SU-DHL-6 (cell line): ENCODE data around the gene TBC1D22A.

Experiments
- H2AFZ ChIP-seq: fragments of 200-600 bp; sonication (generic); 2 replicates; pipeline ENCODE4 v1.6.1; 2014; ENCODE audit warnings: low read depth, mild to moderate bottlenecking, moderate library complexity, mixed read lengths, antibody characterized with exemption, low read length; ENCODE audit not compliant: severe bottlenecking
- H3F3A ChIP-seq: fragments of 200-600 bp; shearing (Covaris generic); 2 replicates; pipeline ENCODE4 v1.6.0; 2016; ENCODE audit warnings: antibody characterized with exemption, mild to moderate bottlenecking; ENCODE audit not compliant: insufficient read depth
- H3K27ac ChIP-seq: fragments of 200-600 bp; sonication (generic); 2 replicates; pipeline ENCODE4 v1.5.1; 2016; ENCODE audit warnings: low read depth, mild to moderate bottlenecking, low read length, moderate library complexity, mixed read lengths
- H3K27me3 ChIP-seq: fragments of 200-600 bp; sonication (generic), shearing (Covaris generic); 2 replicates; pipeline ENCODE4 v1.6.0; 2014; ENCODE audit warnings: mild to moderate bottlenecking, low read length
- H3K36me3 ChIP-seq: fragments of 200-600 bp; sonication (generic); 2 replicates; pipeline ENCODE4 v1.6.1; 2014; ENCODE audit warnings: mild to moderate bottlenecking, low read length, mixed read lengths
- H3K4me2 ChIP-seq: fragments of 300-600, 200-600 bp; shearing (Covaris generic), sonication (generic); 2 replicates; pipeline ENCODE4 v1.6.0; 2014; ENCODE audit warnings: low read length, low read depth, mild to moderate bottlenecking; ENCODE audit not compliant: poor library complexity, severe bottlenecking
- H3K4me3 ChIP-seq: fragments of 200-600 bp; sonication (generic); 2 replicates; pipeline ENCODE4 v1.5.1; 2014; ENCODE audit warnings: antibody characterized with exemption, low read length, mild to moderate bottlenecking, mixed read lengths; ENCODE audit not compliant: insufficient read depth, poor library complexity, severe bottlenecking
- H3K79me2 ChIP-seq: fragments of 200-600 bp; sonication (generic); 2 replicates; pipeline ENCODE4 v1.6.1; 2014; ENCODE audit warnings: mild to moderate bottlenecking, low read length, moderate library complexity; ENCODE audit not compliant: insufficient read depth
- H3K9ac ChIP-seq: fragments of 200-600 bp; sonication (generic); 2 replicates; pipeline ENCODE4 v1.7.0; 2014; ENCODE audit warnings: mild to moderate bottlenecking, low read length
- H3K9me2 ChIP-seq: fragments of 200-600 bp; sonication (generic); replicated peaks from 2 replicates; pipeline ENCODE4 v1.6.1; 2014; ENCODE audit warnings: low read length; ENCODE audit not compliant: insufficient read depth
- H3K9me3 ChIP-seq: fragments of 200-600 bp; sonication (generic); 2 replicates; pipeline ENCODE4 v1.6.1; 2014; ENCODE audit warnings: low read length, mixed read lengths; ENCODE audit not compliant: insufficient read depth
- H4K20me1 ChIP-seq: fragments of 200-600 bp; sonication (generic); 2 replicates; pipeline ENCODE4 v1.6.1; 2014; ENCODE audit warnings: low read depth, mild to moderate bottlenecking, antibody characterized with exemption, low read length, moderate library complexity, mixed read lengths
- CTCF ChIP-seq: fragments of 200-600 bp; sonication (generic); IDR thresholded peaks from one replicate; pipeline ENCODE4 v1.5.1; 2017; ENCODE audit warnings: antibody characterized with exemption, mild to moderate bottlenecking, low read length, moderate library complexity; ENCODE audit not compliant: insufficient read depth, poor library complexity, severe bottlenecking
- EZH2phosphoT487 ChIP-seq: fragments of 200-600 bp; sonication (generic), shearing (Covaris generic); conservative IDR thresholded peaks from 2 replicates; pipeline ENCODE4 v1.6.1; 2018; ENCODE audit warnings: mild to moderate bottlenecking, antibody characterized with exemption, low read length, moderate library complexity, mixed read lengths

TBC1D22A gene

GRCh38 chr22:46834021-46834737 is 71.7 kb downstream of the TBC1D22A start:
- no peak overlapping the region for H2AFZ ChIP-seq
- no peaks in the 10 kb centered on the region; the same call in 1 of the 2 replicates for H4K20me1 ChIP-seq
- TF ChIP-seq CTCF: no peak
- no peak for TF ChIP-seq EZH2phosphoT487
- H3K4me3 ChIP-seq: no peak overlapping the region
- H3K79me2 ChIP-seq: peaks cover 44% of the 10 kb centered on the region
- peaks cover 27% of the 10 kb centered on the region for H3K36me3 ChIP-seq
- H3K27ac ChIP-seq: no peak overlapping the region
- no peaks in the 10 kb centered on the region for H3K27me3 ChIP-seq
- no peaks in the 10 kb centered on the region for H3F3A ChIP-seq
- no peak overlapping the region for H3K9ac ChIP-seq
- peaks cover 15% of the 10 kb centered on the region; the same call in 1 of the 2 replicates for H3K9me3 ChIP-seq
- no peak overlapping the region for H3K4me2 ChIP-seq
- H3K9me2 ChIP-seq: no peaks in the 10 kb centered on the region

- no peak overlapping the region for H3K4me2 ChIP-seq
- H3K36me3 ChIP-seq: peaks cover 27% of the 10 kb centered on the region
- no peaks in the 10 kb centered on the region for H4K20me1 ChIP-seq
- H2AFZ ChIP-seq: no peak overlapping the region
- H3K9me2 ChIP-seq: no peaks in the 10 kb centered on the region
- TF ChIP-seq EZH2phosphoT487: no peak
- TF ChIP-seq CTCF: no peak
- H3K9ac ChIP-seq: no peak overlapping the region
- H3K27ac ChIP-seq: no peak overlapping the region
- H3K79me2 ChIP-seq: peaks cover 38% of the 10 kb centered on the region
- H3K4me3 ChIP-seq: no peak overlapping the region
- peaks cover 15% of the 10 kb centered on the region; the same call in 1 of the 2 replicates for H3K9me3 ChIP-seq
- H3K27me3 ChIP-seq: no peaks in the 10 kb centered on the region
- no peaks in the 10 kb centered on the region for H3F3A ChIP-seq
Observed at GRCh38 chr22:46835288-46835687, 72.8 kb downstream of the TBC1D22A start.

- H2AFZ ChIP-seq: no peak overlapping the region
- H4K20me1 ChIP-seq: no peaks in the 10 kb centered on the region
- H3K4me2 ChIP-seq: no peak overlapping the region
- H3F3A ChIP-seq: no peaks in the 10 kb centered on the region
- H3K36me3 ChIP-seq: peaks cover 27% of the 10 kb centered on the region
- peaks cover 35% of the 10 kb centered on the region for H3K79me2 ChIP-seq
- H3K9ac ChIP-seq: no peak overlapping the region
- TF ChIP-seq CTCF: no peak
- no peak for TF ChIP-seq EZH2phosphoT487
- no peak overlapping the region for H3K4me3 ChIP-seq
- no peak overlapping the region for H3K27ac ChIP-seq
- H3K9me3 ChIP-seq: peaks cover 15% of the 10 kb centered on the region; the same call in 1 of the 2 replicates
- no peaks in the 10 kb centered on the region for H3K27me3 ChIP-seq
- H3K9me2 ChIP-seq: no peaks in the 10 kb centered on the region
Observed at GRCh38 chr22:46835693-46836092, 73.2 kb downstream of the TBC1D22A start.
